ENCODE results near the gene KLHL8. TPM values are rescaled to one million over a fixed set of nuclear protein-coding genes. Genes with fewer than 3 reads are reported as not detected.
A peak's percentile ranks its signal among the peaks of the same experiment; 100 is the strongest.

Gene KLHL8
- total RNA-seq, 1 donor from 2014 or later = 12.9 TPM

DNA sequence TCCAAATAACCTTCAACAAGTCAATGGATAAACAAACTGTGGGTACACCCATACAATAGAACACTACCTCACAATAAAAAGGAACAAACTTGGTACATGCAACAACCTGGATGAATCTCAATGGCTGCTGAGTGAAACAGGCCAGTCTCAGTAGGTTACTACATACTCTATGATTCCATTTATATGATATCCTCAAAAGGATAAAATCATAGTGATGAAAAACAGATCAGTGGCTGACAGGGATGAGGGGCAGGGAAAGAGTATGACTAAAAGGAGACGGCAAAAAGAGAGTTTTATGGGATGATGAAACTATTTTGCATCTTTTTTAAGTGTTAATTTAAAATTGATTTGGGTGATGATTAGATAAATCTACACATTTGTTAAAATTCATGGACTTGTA, 15.9 kb downstream of the KLHL8 start:
- TF ChIP-seq, protein P1, sequence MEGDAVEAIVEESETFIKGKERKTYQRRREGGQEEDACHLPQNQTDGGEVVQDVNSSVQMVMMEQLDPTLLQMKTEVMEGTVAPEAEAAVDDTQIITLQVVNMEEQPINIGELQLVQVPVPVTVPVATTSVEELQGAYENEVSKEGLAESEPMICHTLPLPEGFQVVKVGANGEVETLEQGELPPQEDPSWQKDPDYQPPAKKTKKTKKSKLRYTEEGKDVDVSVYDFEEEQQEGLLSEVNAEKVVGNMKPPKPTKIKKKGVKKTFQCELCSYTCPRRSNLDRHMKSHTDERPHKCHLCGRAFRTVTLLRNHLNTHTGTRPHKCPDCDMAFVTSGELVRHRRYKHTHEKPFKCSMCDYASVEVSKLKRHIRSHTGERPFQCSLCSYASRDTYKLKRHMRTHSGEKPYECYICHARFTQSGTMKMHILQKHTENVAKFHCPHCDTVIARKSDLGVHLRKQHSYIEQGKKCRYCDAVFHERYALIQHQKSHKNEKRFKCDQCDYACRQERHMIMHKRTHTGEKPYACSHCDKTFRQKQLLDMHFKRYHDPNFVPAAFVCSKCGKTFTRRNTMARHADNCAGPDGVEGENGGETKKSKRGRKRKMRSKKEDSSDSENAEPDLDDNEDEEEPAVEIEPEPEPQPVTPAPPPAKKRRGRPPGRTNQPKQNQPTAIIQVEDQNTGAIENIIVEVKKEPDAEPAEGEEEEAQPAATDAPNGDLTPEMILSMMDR (IDR thresholded peaks at IDR 0.05; ENCODE audit: insufficient read depth, low read length, severe bottlenecking) = no peak
- Histone ChIP-seq H3K36me3 (ENCODE audit: control insufficient read depth, insufficient read depth, low read length) (no peaks in the 10 kb centered on the region), H3K4me3 (ENCODE audit: low read depth, low read length) (no peak overlapping the region), H3K27me3 (ENCODE audit: control insufficient read depth, insufficient read depth, low read length) (no peaks in the 10 kb centered on the region)
- DNase-seq (ENCODE audit: low read depth) (no peak), FAIRE-seq (no peak)

DNA sequence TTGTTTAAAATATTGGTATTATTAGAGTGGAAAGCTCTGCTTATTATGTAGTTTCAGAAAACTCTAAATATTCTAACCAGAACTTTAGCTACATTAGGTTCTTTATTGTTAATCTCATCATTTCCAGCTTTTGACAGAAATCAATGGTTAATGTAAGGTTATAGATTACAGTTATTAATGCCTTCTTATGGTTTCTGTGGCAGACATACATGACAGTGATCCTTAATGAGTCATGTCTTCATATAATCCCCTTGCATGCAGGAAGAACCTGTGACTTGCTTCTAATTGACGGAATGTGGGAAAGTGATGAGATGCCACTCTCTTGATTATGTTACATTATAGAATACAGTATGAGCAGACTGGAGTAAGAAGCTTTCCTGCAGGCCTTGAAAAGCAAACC, 23.5 kb downstream of the KLHL8 start:
- TF ChIP-seq, protein P1 (IDR thresholded peaks at IDR 0.05; ENCODE audit: insufficient read depth, low read length, severe bottlenecking) = no peak
- H3K27me3 ChIP-seq (ENCODE audit: control insufficient read depth, insufficient read depth, low read length) = no peaks in the 10 kb centered on the region
- DNase-seq (ENCODE audit: low read depth) = peak; percentile 11
- H3K4me3 ChIP-seq (ENCODE audit: low read depth, low read length) = no peak overlapping the region
- no peaks in the 10 kb centered on the region for H3K36me3 ChIP-seq (ENCODE audit: control insufficient read depth, insufficient read depth, low read length)
- no peak for FAIRE-seq

DNA sequence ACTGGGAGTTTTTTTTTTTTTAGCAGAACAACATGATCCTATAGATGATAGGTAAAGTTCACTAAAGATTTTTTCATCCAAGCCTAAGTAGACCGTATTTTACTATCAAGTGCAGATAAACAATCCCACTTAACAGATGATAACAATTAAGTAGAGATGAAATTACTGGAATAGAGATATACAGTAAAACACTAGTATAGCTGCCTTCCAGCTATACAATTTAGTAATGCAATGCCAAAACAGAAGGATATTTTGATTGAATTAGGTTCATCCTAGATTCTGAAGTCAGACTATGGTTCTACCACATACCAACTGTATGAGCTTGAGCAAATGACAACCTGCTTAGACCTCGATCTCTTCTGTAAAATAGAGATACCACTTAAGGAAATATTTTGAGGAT, 24.3 kb downstream of the KLHL8 start:
- H3K27me3 ChIP-seq (ENCODE audit: control insufficient read depth, insufficient read depth, low read length) = no peaks in the 10 kb centered on the region
- no peak for DNase-seq (ENCODE audit: low read depth)
- FAIRE-seq = no peak
- TF ChIP-seq, protein P1 (IDR thresholded peaks at IDR 0.05; ENCODE audit: insufficient read depth, low read length, severe bottlenecking) = no peak
- H3K4me3 ChIP-seq (ENCODE audit: low read depth, low read length) = no peak overlapping the region
- H3K36me3 ChIP-seq (ENCODE audit: control insufficient read depth, insufficient read depth, low read length) = no peaks in the 10 kb centered on the region

DNA sequence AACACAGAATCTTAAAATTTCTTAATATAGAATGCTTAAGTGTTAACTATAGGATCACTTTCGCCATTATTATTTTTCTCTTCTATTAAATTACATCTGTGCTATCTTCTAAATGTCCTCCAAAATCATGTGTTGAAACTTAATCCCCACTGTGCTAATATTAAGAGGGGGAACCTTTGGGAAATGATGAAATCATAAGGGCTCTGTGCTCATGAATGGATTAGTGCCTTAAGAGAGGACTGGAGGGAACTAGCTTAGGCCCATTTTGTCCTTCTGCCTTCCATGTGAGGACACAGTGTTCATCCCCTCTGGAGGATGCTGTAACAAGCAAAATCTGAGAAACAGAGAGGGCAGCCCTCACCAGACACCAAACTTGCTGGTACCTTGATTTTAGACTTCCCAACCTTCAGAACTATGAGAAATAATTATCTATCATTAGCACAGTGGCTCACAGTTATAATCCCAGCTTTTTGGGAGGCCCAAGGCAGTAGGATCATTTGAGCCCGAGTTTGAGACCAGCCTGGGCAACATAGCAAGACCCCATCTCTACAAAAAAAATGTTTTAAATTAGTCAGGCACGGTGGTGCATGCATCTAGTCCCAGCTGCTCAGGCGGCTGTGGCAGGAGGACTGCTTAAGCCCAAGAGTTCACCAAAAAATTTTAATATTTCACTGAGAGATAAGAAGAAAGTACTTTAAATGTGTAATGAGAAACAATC, 26.3 kb downstream of the KLHL8 start:
- FAIRE-seq (no peak), DNase-seq (ENCODE audit: low read depth) (no peak)
- TF ChIP-seq, protein P1 (IDR thresholded peaks at IDR 0.05; ENCODE audit: insufficient read depth, low read length, severe bottlenecking) = no peak
- H3K27me3 ChIP-seq (ENCODE audit: control insufficient read depth, insufficient read depth, low read length) = no peaks in the 10 kb centered on the region
- no peaks in the 10 kb centered on the region for H3K36me3 ChIP-seq (ENCODE audit: control insufficient read depth, insufficient read depth, low read length)
- no peak overlapping the region for H3K4me3 ChIP-seq (ENCODE audit: low read depth, low read length)

DNA sequence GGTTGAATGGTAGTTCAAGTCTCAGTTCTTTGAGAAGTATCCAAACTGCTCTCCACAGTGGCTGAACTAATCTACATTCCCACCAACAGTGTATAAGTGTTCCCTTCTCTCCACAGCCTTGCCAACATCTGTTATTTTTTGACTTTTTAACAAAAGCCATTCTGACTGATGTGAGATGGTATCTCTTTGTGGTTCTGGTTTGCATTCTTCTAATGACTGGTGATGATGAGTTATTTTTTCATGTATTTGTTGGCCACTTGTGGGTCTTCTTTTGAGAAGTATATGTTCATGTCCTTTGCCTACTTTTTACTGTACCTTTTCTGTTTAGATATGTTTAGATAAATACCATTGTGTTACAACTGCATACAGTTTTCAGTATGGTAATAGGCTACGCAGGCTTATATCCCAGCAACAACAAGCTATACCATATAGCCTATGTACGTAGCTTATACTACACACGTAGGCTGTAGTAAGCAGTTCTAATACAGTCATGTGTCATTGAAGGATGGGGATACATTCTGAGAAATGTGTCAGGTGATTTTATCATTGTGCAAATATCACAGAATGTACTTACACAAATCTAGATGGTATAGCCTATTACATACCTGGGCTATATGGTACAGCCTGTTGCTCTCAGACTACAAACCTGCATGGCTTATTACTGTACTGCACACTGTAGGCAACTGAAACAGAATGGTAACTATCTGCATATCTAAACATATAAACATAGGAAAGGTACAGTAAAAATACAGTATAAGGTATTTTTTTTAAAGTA, 28.1 kb downstream of the KLHL8 start:
- TF ChIP-seq, protein P1 (IDR thresholded peaks at IDR 0.05; ENCODE audit: insufficient read depth, low read length, severe bottlenecking) = no peak
- no peak for FAIRE-seq

More for the DNA sequence above, 28.1 kb downstream of the KLHL8 start:
- Histone ChIP-seq H3K36me3 (ENCODE audit: control insufficient read depth, insufficient read depth, low read length) (no peaks in the 10 kb centered on the region), H3K27me3 (ENCODE audit: control insufficient read depth, insufficient read depth, low read length) (no peaks in the 10 kb centered on the region), H3K4me3 (ENCODE audit: low read depth, low read length) (no peak overlapping the region)
- no peak for DNase-seq (ENCODE audit: low read depth)

All from bronchial epithelial cell (primary cell).